Measurements from ENCODE around the gene SBK1. TPM values are rescaled to one million over a fixed set of nuclear protein-coding genes. Genes with fewer than 3 reads are reported as not detected.

SBK1 gene
- total RNA-seq, 2 experiments from 2014 or later: 0.22 to 0.63 TPM

- ChIA-PET POLR2A (no interaction called here), CTCF (ENCODE audit: unreplicated experiment) (no interaction called here)
- H3K4me2 ChIP-seq (ENCODE audit: low read length): no peak overlapping the region
- no peaks in the 10 kb centered on the region; the same call in 1 of the 2 replicates for H4K20me1 ChIP-seq (ENCODE audit: insufficient read depth, low read length)
- peaks cover 17% of the 10 kb centered on the region for H3K4me1 ChIP-seq (ENCODE audit: insufficient read depth, low read length, poor library complexity, severe bottlenecking)
- TF ChIP-seq CTCF (conservative IDR thresholded peaks at IDR 0.05; ENCODE audit: low read length) (no peak), EZH2phosphoT487 (IDR thresholded peaks at IDR 0.05; ENCODE audit: borderline replicate concordance, low read depth, low read length) (no peak)
- BruUV-seq (replicated peaks): no TSS peak
- intact Hi-C loops (cut with micrococcal nuclease; ENCODE audit: unreplicated experiment): no loop called here
- H3K9me3 ChIP-seq (ENCODE audit: low read length): no peaks in the 10 kb centered on the region
- H3K36me3 ChIP-seq (ENCODE audit: insufficient read depth, low read length): no peaks in the 10 kb centered on the region
- H3K27ac ChIP-seq (ENCODE audit: low read depth, low read length, poor library complexity, severe bottlenecking): no peak overlapping the region
- H3K9me2 ChIP-seq (ENCODE audit: insufficient read depth, low read length): no peaks in the 10 kb centered on the region
- no peak overlapping the region for H3K4me3 ChIP-seq (ENCODE audit: low read depth, low read length, poor library complexity, severe bottlenecking)
- DNase-seq (ENCODE audit: low spot score): no peak
- H2AFZ ChIP-seq (ENCODE audit: low read length): no peak overlapping the region
- H3K79me2 ChIP-seq (ENCODE audit: insufficient read depth, low read depth, low read length): no peaks in the 10 kb centered on the region
These were observed 3.0 kb downstream of the SBK1 start for GRCh38 chr16:28295276-28295675.

GRCh38 chr16:28297308-28297707 is 5.0 kb downstream of the SBK1 start:
- H3K4me1 ChIP-seq (ENCODE audit: insufficient read depth, low read length, poor library complexity, severe bottlenecking): peaks cover 9% of the 10 kb centered on the region
- no peaks in the 10 kb centered on the region for H3K36me3 ChIP-seq (ENCODE audit: insufficient read depth, low read length)
- intact Hi-C loops (cut with micrococcal nuclease; ENCODE audit: unreplicated experiment): no loop called here
- ChIA-PET CTCF (ENCODE audit: unreplicated experiment) (no interaction called here), POLR2A (no interaction called here)
- no peaks in the 10 kb centered on the region for H3K9me3 ChIP-seq (ENCODE audit: low read length)
- no peak overlapping the region for H3K27ac ChIP-seq (ENCODE audit: low read depth, low read length, poor library complexity, severe bottlenecking)
- H3K79me2 ChIP-seq (ENCODE audit: insufficient read depth, low read depth, low read length): no peaks in the 10 kb centered on the region
- no peaks in the 10 kb centered on the region; the same call in 1 of the 2 replicates for H4K20me1 ChIP-seq (ENCODE audit: insufficient read depth, low read length)
- no peak for TF ChIP-seq EZH2phosphoT487 (IDR thresholded peaks at IDR 0.05; ENCODE audit: borderline replicate concordance, low read depth, low read length)
- TF ChIP-seq CTCF (conservative IDR thresholded peaks at IDR 0.05; ENCODE audit: low read length): no peak
- DNase-seq (ENCODE audit: low spot score): no peak
- H3K9me2 ChIP-seq (ENCODE audit: insufficient read depth, low read length): no peaks in the 10 kb centered on the region
- no TSS peak for BruUV-seq (replicated peaks)
- no peak overlapping the region for H3K4me2 ChIP-seq (ENCODE audit: low read length)
- no peak overlapping the region for H2AFZ ChIP-seq (ENCODE audit: low read length)
- no peak overlapping the region for H3K4me3 ChIP-seq (ENCODE audit: low read depth, low read length, poor library complexity, severe bottlenecking)

- no TSS peak for BruUV-seq (replicated peaks)
- POLR2A ChIA-PET: no interaction called here
- no peaks in the 10 kb centered on the region; the same call in 1 of the 2 replicates for H4K20me1 ChIP-seq (ENCODE audit: insufficient read depth, low read length)
- no peak for DNase-seq (ENCODE audit: low spot score)
- no peak overlapping the region for H3K4me3 ChIP-seq (ENCODE audit: low read depth, low read length, poor library complexity, severe bottlenecking)
- H3K36me3 ChIP-seq (ENCODE audit: insufficient read depth, low read length): no peaks in the 10 kb centered on the region
- no peaks in the 10 kb centered on the region for H3K79me2 ChIP-seq (ENCODE audit: insufficient read depth, low read depth, low read length)
- no peak overlapping the region for H3K4me2 ChIP-seq (ENCODE audit: low read length)
- H3K9me3 ChIP-seq (ENCODE audit: low read length): no peaks in the 10 kb centered on the region
- TF ChIP-seq CTCF (conservative IDR thresholded peaks at IDR 0.05; ENCODE audit: low read length): no peak
- no peak for TF ChIP-seq EZH2phosphoT487 (IDR thresholded peaks at IDR 0.05; ENCODE audit: borderline replicate concordance, low read depth, low read length)
- CTCF ChIA-PET (ENCODE audit: unreplicated experiment): no interaction called here
- no peak overlapping the region for H3K27ac ChIP-seq (ENCODE audit: low read depth, low read length, poor library complexity, severe bottlenecking)
- peaks cover 4% of the 10 kb centered on the region for H3K4me1 ChIP-seq (ENCODE audit: insufficient read depth, low read length, poor library complexity, severe bottlenecking)
- H2AFZ ChIP-seq (ENCODE audit: low read length): no peak overlapping the region
- H3K9me2 ChIP-seq (ENCODE audit: insufficient read depth, low read length): no peaks in the 10 kb centered on the region
- intact Hi-C loops (cut with micrococcal nuclease; ENCODE audit: unreplicated experiment): no loop called here
These were observed 5.6 kb downstream of the SBK1 start for GRCh38 chr16:28297784-28298510.

Measured in OCI-LY7 (cell line).